RWPE2 (cell line): Measurements from ENCODE around the gene ZRANB3.

Source experiments
- ATAC-seq: fragments of 200-7000 bp; cut with Tn5 transposase; 3 replicates; pipeline ENCODE4 v1.9.1; 2021; ENCODE audit warnings: low read depth
- DNase-seq: peaks from one replicate; pipeline ENCODE4 v3.0.0-alpha.2; 2020; ENCODE audit warnings: low spot score
- H3K27ac ChIP-seq: fragments of 450-650 bp; 2 replicates; pipeline ENCODE4 v1.5.1; 2017; ENCODE audit warnings: mild to moderate bottlenecking; ENCODE audit not compliant: poor library complexity, severe bottlenecking
- H3K27me3 ChIP-seq: fragments of 250-450 bp; sonication (Bioruptor Pico); 2 replicates; pipeline ENCODE4 v1.5.1; 2021; ENCODE audit warnings: mild to moderate bottlenecking, moderate library complexity; ENCODE audit not compliant: insufficient read depth, poor library complexity, severe bottlenecking
- H3K36me3 ChIP-seq: fragments of 250-450 bp; sonication (Bioruptor Pico); 2 replicates; pipeline ENCODE4 v1.5.1; 2020; ENCODE audit warnings: low read depth, mild to moderate bottlenecking, moderate library complexity
- H3K4me1 ChIP-seq: fragments of 250-450 bp; sonication (Bioruptor Pico); 2 replicates; pipeline ENCODE4 v1.5.1; 2021; ENCODE audit warnings: mild to moderate bottlenecking, moderate library complexity; ENCODE audit not compliant: insufficient read depth, poor library complexity, severe bottlenecking
- H3K4me3 ChIP-seq: fragments of 250-450 bp; sonication (Bioruptor Pico); 2 replicates; pipeline ENCODE4 v1.5.1; 2021; ENCODE audit warnings: mild to moderate bottlenecking, moderate library complexity; ENCODE audit not compliant: severe bottlenecking
- H3K9me3 ChIP-seq: fragments of 250-450 bp; sonication (Bioruptor Pico); 2 replicates; pipeline ENCODE4 v1.5.1; 2021; ENCODE audit warnings: mild to moderate bottlenecking, moderate library complexity; ENCODE audit not compliant: severe bottlenecking
- TF ChIP-seq, protein P1 (sequence below): fragments of 450-650 bp; IDR thresholded peaks from one replicate; pipeline ENCODE4 v1.5.1; 2017; ENCODE audit warnings: mild to moderate bottlenecking, moderate library complexity; ENCODE audit not compliant: poor library complexity, severe bottlenecking

Gene ZRANB3

DNA sequence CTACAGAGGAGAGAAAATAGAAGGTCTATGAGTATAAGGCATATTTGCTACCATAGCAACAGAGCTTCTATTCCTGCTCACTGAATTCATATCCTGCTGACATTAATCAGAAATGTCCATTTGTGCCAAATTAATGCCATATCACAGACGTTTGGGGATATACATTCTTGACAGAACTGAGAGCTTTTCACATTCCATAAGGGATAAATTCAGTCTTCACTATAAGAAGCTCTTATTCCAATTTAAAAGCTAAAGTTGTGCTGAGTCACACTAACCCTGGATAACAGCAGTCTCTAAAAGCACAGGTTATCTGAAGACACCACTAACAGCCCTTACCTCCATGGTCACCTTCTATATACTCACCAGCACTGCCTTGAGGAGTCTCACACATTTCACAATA lies 300.9 kb downstream of the ZRANB3 start:
- no peaks in the 10 kb centered on the region for H3K27me3 ChIP-seq
- H3K9me3 ChIP-seq, result no peaks in the 10 kb centered on the region
- H3K27ac ChIP-seq, result no peak overlapping the region
- TF ChIP-seq, protein P1, sequence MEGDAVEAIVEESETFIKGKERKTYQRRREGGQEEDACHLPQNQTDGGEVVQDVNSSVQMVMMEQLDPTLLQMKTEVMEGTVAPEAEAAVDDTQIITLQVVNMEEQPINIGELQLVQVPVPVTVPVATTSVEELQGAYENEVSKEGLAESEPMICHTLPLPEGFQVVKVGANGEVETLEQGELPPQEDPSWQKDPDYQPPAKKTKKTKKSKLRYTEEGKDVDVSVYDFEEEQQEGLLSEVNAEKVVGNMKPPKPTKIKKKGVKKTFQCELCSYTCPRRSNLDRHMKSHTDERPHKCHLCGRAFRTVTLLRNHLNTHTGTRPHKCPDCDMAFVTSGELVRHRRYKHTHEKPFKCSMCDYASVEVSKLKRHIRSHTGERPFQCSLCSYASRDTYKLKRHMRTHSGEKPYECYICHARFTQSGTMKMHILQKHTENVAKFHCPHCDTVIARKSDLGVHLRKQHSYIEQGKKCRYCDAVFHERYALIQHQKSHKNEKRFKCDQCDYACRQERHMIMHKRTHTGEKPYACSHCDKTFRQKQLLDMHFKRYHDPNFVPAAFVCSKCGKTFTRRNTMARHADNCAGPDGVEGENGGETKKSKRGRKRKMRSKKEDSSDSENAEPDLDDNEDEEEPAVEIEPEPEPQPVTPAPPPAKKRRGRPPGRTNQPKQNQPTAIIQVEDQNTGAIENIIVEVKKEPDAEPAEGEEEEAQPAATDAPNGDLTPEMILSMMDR, result no peak
- no peak for ATAC-seq
- DNase-seq, result no peak
- H3K4me1 ChIP-seq, result no peaks in the 10 kb centered on the region
- H3K36me3 ChIP-seq, result 0 out of 2 replicates have a peak, but pooled peaks cover 8% of the 10 kb centered on the region
- H3K4me3 ChIP-seq, result no peak overlapping the region

DNA sequence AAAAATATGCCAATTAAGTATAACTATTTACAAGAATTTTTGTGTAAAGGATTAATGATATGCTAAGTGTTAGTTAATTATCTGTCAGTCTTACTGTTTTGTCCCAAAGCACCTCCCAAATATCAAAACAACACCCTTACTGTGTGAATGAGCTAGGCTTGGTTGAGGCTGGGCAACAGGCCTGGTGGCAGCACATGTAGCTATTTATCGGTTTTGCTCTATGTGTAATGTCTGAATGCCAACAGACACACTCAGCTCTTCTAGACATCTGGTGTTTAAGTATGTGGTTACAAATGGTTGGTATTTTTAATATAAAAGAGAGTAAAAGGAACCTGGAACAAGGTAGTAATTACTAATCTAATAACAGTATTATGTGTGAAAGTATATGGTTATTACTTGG lies 303.6 kb downstream of the ZRANB3 start:
- H3K36me3 ChIP-seq, result 0 out of 2 replicates have a peak, but pooled peaks cover 8% of the 10 kb centered on the region

DNA sequence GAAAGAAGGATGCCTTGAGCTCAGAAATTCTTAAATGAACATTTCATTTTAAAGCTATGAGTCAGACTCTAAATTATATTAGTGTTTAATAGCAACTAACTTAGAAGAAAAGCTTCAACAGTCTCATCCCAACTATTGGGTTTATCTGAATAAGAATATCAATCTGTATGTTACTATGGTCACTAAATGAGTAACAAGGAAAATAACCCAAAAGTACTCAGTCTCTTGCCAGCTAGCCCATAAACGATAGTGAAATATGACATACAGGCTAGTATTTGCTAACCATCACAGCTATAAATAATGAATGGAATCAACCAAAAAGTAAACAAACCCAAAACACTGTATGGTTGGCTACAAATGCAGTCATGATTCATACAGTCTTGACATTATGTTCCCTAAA lies 304.1 kb downstream of the ZRANB3 start:
- Histone ChIP-seq H3K4me1 (no peaks in the 10 kb centered on the region), H3K27ac (no peak overlapping the region), H3K9me3 (no peaks in the 10 kb centered on the region), H3K4me3 (no peak overlapping the region), H3K36me3 (0 out of 2 replicates have a peak, but pooled peaks cover 8% of the 10 kb centered on the region), H3K27me3 (no peaks in the 10 kb centered on the region)
- peak; percentile 33; the same call in 1 of the 3 replicates for ATAC-seq
- DNase-seq, result no peak
- TF ChIP-seq, protein P1, result no peak

More for the DNA sequence above, 303.6 kb downstream of the ZRANB3 start:
- H3K27me3 ChIP-seq, result no peaks in the 10 kb centered on the region
- ATAC-seq, result no peak
- TF ChIP-seq, protein P1, result no peak
- H3K27ac ChIP-seq, result no peak overlapping the region
- no peak for DNase-seq
- no peaks in the 10 kb centered on the region for H3K9me3 ChIP-seq
- H3K4me1 ChIP-seq, result no peaks in the 10 kb centered on the region
- no peak overlapping the region for H3K4me3 ChIP-seq

DNA sequence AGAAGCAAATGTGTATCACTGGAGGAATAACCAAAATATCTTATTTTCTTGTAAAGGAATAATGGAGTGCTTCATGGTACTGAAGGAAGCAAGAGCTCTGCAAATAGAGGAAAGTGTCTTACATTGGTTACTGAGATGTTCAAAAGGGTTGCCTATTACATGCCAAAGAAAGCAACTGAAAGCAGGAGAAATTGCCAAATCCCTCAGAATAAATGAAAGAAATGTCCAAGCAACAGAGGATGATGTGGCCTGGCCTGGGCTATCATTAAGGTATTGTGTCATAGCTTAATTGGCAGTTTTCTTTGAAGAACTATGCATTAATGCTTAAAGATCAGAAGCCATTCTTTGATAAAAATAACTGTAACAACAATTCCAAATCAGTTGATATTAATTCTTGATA lies 305.2 kb downstream of the ZRANB3 start:
- no peak for DNase-seq
- no peak overlapping the region for H3K27ac ChIP-seq
- no peaks in the 10 kb centered on the region for H3K9me3 ChIP-seq
- no peak for ATAC-seq
- H3K4me3 ChIP-seq, result no peak overlapping the region
- no peaks in the 10 kb centered on the region for H3K27me3 ChIP-seq
- H3K4me1 ChIP-seq, result no peaks in the 10 kb centered on the region
- H3K36me3 ChIP-seq, result 0 out of 2 replicates have a peak, but pooled peaks cover 8% of the 10 kb centered on the region
- TF ChIP-seq, protein P1, result no peak

DNA sequence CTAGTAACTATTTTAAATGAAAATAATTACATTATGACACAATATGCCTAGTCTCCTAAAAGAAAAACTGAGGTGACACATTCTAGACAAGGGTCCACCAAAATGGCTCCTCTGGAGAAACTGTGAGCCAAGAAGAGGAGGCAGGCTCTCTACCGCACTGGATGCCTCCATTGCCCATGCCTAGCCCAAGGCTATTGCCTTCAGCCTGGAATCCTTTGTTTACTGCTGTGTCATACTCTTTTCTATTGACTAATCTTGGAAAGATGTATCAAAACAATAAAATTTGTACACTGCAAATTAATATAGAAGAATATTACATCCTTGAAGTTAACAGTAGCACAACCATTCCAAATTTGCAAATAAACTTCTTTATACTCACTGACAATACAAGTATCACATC lies 311.8 kb downstream of the ZRANB3 start:
- no peak overlapping the region for H3K27ac ChIP-seq
- TF ChIP-seq, protein P1, result no peak
- ATAC-seq (no peak), DNase-seq (no peak)
- H3K36me3 ChIP-seq, result peaks cover 5% of the 10 kb centered on the region; the same call in 1 of the 2 replicates
- H3K27me3 ChIP-seq, result no peaks in the 10 kb centered on the region
- H3K4me3 ChIP-seq, result no peak overlapping the region
- no peaks in the 10 kb centered on the region for H3K9me3 ChIP-seq
- no peaks in the 10 kb centered on the region for H3K4me1 ChIP-seq
